ENCODE measurements around the gene DNAI7.

- no peak for TF ChIP-seq SUZ12 (IDR thresholded peaks at IDR 0.05)
- no peak for TF ChIP-seq ARNT (IDR thresholded peaks at IDR 0.05)
- no peak for TF ChIP-seq FOXM1 (IDR thresholded peaks at IDR 0.05; ENCODE audit: borderline replicate concordance)
- TF ChIP-seq ZNF384 (IDR thresholded peaks at IDR 0.05) = no peak
- no peak for TF ChIP-seq SP1 (IDR thresholded peaks at IDR 0.05)
- no peak for TF ChIP-seq FOXA1 (IDR thresholded peaks at IDR 0.05)
These were observed 12.9 kb upstream of the DNAI7 start for GRCh38 chr12:25207846-25208245.
